Heart left ventricle (tissue), 13 donors: ENCODE results near the gene ANKRD11.

Experiments used
- POLR2A ChIP-seq, 2 donors: fragments of 450-650 bp; IDR thresholded peaks; one replicate each; pipeline ENCODE4 v1.6.1; 2017; ENCODE audit warnings: antibody characterized with exemption in 2 of 2, mild to moderate bottlenecking in 2 of 2, moderate library complexity in 2 of 2
- TF ChIP-seq, protein P1 (sequence below), 12 donors: fragments of 200-600 bp; sonication (generic) in 4 of 12; IDR thresholded peaks; one replicate each; pipeline versions ENCODE4 v1.5.0 to v1.8.0; 2018 to 2022; ENCODE audit warnings: antibody characterized with exemption in 12 of 12, mild to moderate bottlenecking in 5 of 12
- donor health status: ischemic (EF 13 %, LVEDD 7.1; RV severe dilation, severe dysfunction).
- donor health status: DM: no; HTN: yes; CAD: no.
- donor health status: DM: no; HTN: no; CAD: no.
- donor health status: ischemic (EF 25% LVEDD 6.9; RV normal size, moderate dysfunction).
- donor health status: ischemic (EF 25% LVEDD 5.7; RV mildly dilated, moderate dysfunction).
- donor health status: ischemic (EF 35%, LVEDD 5.7; RV mildly dilated, moderate dysfunction).
- donor health status: nonischemic (EF 11% LVEDD 7.7; RV severe dilation, severe dysfunction).
- donor health status: DM: yes; HTN: yes; CAD: no.
- donor health status: PGD.
- donor health status: ischemic (EF 29% LVEDD 5.4; RV normal size, mild dysfunction).
- donor health status: nonischemic (EF 23%, LVEDD 6.1; RV moderate dilation, normal function).

DNA sequence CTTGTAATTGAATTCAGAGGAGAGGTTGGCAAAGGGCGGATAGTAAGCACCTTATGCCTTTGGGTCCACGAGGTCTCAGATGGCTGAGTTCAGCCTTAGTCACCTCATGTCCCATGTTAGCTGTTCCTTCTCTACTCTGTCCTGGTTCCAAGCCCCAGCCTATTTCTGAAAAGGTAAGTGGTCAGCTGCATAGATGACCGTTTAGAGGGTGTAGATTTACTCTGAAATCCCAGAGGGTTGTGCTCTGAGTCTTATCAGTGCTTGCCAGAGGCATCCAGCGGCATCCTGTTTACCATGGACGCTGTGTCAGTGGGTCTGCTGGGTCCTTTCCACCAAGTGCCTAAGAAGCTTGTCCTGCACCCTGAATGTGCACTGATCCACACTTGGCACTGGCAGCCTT lies 271.0 kb downstream of the ANKRD11 start:
- TF ChIP-seq, protein P1, sequence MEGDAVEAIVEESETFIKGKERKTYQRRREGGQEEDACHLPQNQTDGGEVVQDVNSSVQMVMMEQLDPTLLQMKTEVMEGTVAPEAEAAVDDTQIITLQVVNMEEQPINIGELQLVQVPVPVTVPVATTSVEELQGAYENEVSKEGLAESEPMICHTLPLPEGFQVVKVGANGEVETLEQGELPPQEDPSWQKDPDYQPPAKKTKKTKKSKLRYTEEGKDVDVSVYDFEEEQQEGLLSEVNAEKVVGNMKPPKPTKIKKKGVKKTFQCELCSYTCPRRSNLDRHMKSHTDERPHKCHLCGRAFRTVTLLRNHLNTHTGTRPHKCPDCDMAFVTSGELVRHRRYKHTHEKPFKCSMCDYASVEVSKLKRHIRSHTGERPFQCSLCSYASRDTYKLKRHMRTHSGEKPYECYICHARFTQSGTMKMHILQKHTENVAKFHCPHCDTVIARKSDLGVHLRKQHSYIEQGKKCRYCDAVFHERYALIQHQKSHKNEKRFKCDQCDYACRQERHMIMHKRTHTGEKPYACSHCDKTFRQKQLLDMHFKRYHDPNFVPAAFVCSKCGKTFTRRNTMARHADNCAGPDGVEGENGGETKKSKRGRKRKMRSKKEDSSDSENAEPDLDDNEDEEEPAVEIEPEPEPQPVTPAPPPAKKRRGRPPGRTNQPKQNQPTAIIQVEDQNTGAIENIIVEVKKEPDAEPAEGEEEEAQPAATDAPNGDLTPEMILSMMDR (IDR thresholded peaks at IDR 0.05): no peak
- no peak for TF ChIP-seq POLR2A (IDR thresholded peaks at IDR 0.05)
